HepG2 (cell line): Measurements from ENCODE around the gene OGG1. TPM values are rescaled to one million over a fixed set of nuclear protein-coding genes. Genes with fewer than 3 reads are reported as not detected.

Source experiments
- DR1 ChIP-seq: sonication (generic); formaldehyde crosslinking; IDR thresholded peaks from 2 replicates; pipeline ENCODE4 v1.8.0; 2021; ENCODE audit warnings: mild to moderate bottlenecking, missing genetic modification reagents, inconsistent platforms
- NR2C2 ChIP-seq: sonication (generic); formaldehyde crosslinking; IDR thresholded peaks from 2 replicates; pipeline ENCODE4 v1.4.0; 2020; ENCODE audit warnings: missing genetic modification reagents, mild to moderate bottlenecking, moderate library complexity, borderline replicate concordance
- NR2F6 ChIP-seq, 2 experiments: IDR thresholded peaks; 2 replicates each; pipeline ENCODE4 v1.6.1; 2016; ENCODE audit warnings: antibody characterized with exemption in 1 of 2, mild to moderate bottlenecking in 1 of 2
- ZNF124 ChIP-seq: sonication (generic); formaldehyde crosslinking; IDR thresholded peaks from 2 replicates; pipeline ENCODE4 v1.4.0; 2020; ENCODE audit warnings: missing genetic modification reagents
- ZNF224 ChIP-seq: sonication (generic); formaldehyde crosslinking; IDR thresholded peaks from 2 replicates; pipeline ENCODE4 v1.5.0; 2020; ENCODE audit warnings: mild to moderate bottlenecking, missing genetic modification reagents
- ZNF333 ChIP-seq: sonication (generic); formaldehyde crosslinking; IDR thresholded peaks from 2 replicates; pipeline ENCODE4 v1.4.0; 2020; ENCODE audit warnings: mild to moderate bottlenecking, missing genetic modification reagents, borderline replicate concordance
- ZNF589 ChIP-seq: sonication (generic); formaldehyde crosslinking; conservative IDR thresholded peaks from 2 replicates; pipeline ENCODE4 v1.8.0; 2022; ENCODE audit warnings: mild to moderate bottlenecking, moderate library complexity, missing genetic modification reagents
- ZNF7 ChIP-seq: IDR thresholded peaks from 2 replicates; pipeline ENCODE4 v1.6.1; 2016; ENCODE audit warnings: missing biosample characterization, missing genetic modification reagents
- polyA plus RNA-seq, 8 experiments: library from polyadenylated mRNA; depleted of rRNA in 3 of 8; stranded (reverse) in 7 of 8; unstranded in 1 of 8; fragments of >200 nt; fragmentation: Illumina TruSeq in 4 of 8; extraction: Trizol in 4 of 8; gene quantifications; 2 replicates each; pipeline versions ENCODE4 v1.2.1 to v1.2.3, GENCODE V29; 2011 to 2016; ENCODE audit warnings: low read depth in 4 of 8, missing spikeins in 1 of 8, mixed read lengths in 1 of 8; ENCODE audit not compliant: insufficient read depth in 1 of 8
- total RNA-seq, 5 experiments: library from RNA; depleted of rRNA; stranded (reverse); fragments of >200 nt; fragmentation: Illumina TruSeq; extraction: Trizol; gene quantifications; 2 replicates each; pipeline ENCODE4 v1.2.3, GENCODE V29; 2016; ENCODE audit warnings: low read depth in 1 of 5
- TF ChIP-seq, protein P1 (sequence below): sonication (generic); formaldehyde crosslinking; conservative IDR thresholded peaks from 2 replicates; pipeline ENCODE4 v1.8.0; 2022; ENCODE audit warnings: low read depth, missing genetic modification reagents
- TF ChIP-seq, protein P2 (sequence below): sonication (generic); formaldehyde crosslinking; IDR thresholded peaks from 2 replicates; pipeline ENCODE4 v1.4.0; 2020; ENCODE audit warnings: mild to moderate bottlenecking, missing genetic modification reagents
- TF ChIP-seq, protein P3 (sequence below): sonication (generic); formaldehyde crosslinking; IDR thresholded peaks from 2 replicates; pipeline ENCODE4 v1.8.0; 2022; ENCODE audit warnings: mild to moderate bottlenecking, missing genetic modification reagents
- TF ChIP-seq, protein P4 (sequence below): sonication (generic); formaldehyde crosslinking; IDR thresholded peaks from 2 replicates; pipeline ENCODE4 v1.5.1; 2020; ENCODE audit warnings: mild to moderate bottlenecking, missing genetic modification reagents, moderate library complexity
- TF ChIP-seq, protein P5 (sequence below), 2 experiments: sonication (generic) in 1 of 2; formaldehyde crosslinking in 1 of 2; IDR thresholded peaks; 2 replicates each; pipeline versions ENCODE4 v1.5.1 to v1.6.1; 2011 to 2020; ENCODE audit warnings: borderline replicate concordance in 1 of 2, low read depth in 1 of 2, low read length in 1 of 2, mild to moderate bottlenecking in 1 of 2, missing genetic modification reagents in 1 of 2, moderate library complexity in 1 of 2

OGG1 gene
- total and polyA plus RNA-seq, 2 of the 13 experiments (the other 11 are each of a cell fraction or from before 2014, with no cell fraction given), result 28.7 to 33.2 TPM

DNA sequence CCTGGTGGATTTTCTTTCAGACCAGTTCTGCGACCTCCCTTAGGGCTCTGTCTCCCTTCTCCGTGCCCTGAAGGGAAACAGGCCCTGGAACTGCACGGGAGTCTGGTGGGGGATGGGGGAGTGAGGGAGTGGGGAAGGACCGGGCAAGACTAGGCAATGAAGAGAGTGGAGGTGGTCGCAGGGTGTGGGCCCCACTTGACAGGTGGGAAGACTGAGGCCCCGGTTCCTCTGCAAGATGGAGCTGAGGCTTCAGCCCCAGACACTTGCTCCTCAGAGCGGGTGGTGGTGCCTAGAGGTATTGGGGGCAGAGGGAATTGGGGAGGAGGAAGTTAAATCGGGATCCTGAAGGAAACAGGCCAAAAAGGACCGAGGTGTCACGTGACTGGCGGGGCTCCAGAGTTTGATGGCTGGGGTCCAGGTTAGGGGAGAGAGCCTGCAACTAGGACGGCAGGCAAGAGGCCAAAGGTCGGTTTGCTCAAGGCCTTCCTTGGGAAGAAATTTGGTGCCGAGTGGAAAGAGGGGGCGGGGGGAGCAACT lies 20.6 kb downstream of the OGG1 start (continued):
- TF ChIP-seq ZNF333 (CRISPR knock-in tag) (no peak), ZNF7 (CRISPR knock-in tag) (no peak), ZNF589 (CRISPR knock-in tag) (no peak), NR2F6 (IDR thresholded peaks at IDR 0.05) (0 out of 2 replicates have a peak, but pooled peaks have one; percentile 41), NR2F6 (CRISPR knock-in tag; IDR thresholded peaks at IDR 0.05) (peak; percentile 29), NR2C2 (CRISPR knock-in tag) (no peak), ZNF224 (CRISPR knock-in tag) (0 out of 2 replicates have a peak, but pooled peaks have one; percentile 31), ZNF124 (CRISPR knock-in tag) (0 out of 2 replicates have a peak, but pooled peaks have one; percentile 2), DR1 (no peak)
- TF ChIP-seq, protein P1, sequence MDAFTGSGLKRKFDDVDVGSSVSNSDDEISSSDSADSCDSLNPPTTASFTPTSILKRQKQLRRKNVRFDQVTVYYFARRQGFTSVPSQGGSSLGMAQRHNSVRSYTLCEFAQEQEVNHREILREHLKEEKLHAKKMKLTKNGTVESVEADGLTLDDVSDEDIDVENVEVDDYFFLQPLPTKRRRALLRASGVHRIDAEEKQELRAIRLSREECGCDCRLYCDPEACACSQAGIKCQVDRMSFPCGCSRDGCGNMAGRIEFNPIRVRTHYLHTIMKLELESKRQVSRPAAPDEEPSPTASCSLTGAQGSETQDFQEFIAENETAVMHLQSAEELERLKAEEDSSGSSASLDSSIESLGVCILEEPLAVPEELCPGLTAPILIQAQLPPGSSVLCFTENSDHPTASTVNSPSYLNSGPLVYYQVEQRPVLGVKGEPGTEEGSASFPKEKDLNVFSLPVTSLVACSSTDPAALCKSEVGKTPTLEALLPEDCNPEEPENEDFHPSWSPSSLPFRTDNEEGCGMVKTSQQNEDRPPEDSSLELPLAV (CRISPR knock-in tag), result no peak
- TF ChIP-seq, protein P2, sequence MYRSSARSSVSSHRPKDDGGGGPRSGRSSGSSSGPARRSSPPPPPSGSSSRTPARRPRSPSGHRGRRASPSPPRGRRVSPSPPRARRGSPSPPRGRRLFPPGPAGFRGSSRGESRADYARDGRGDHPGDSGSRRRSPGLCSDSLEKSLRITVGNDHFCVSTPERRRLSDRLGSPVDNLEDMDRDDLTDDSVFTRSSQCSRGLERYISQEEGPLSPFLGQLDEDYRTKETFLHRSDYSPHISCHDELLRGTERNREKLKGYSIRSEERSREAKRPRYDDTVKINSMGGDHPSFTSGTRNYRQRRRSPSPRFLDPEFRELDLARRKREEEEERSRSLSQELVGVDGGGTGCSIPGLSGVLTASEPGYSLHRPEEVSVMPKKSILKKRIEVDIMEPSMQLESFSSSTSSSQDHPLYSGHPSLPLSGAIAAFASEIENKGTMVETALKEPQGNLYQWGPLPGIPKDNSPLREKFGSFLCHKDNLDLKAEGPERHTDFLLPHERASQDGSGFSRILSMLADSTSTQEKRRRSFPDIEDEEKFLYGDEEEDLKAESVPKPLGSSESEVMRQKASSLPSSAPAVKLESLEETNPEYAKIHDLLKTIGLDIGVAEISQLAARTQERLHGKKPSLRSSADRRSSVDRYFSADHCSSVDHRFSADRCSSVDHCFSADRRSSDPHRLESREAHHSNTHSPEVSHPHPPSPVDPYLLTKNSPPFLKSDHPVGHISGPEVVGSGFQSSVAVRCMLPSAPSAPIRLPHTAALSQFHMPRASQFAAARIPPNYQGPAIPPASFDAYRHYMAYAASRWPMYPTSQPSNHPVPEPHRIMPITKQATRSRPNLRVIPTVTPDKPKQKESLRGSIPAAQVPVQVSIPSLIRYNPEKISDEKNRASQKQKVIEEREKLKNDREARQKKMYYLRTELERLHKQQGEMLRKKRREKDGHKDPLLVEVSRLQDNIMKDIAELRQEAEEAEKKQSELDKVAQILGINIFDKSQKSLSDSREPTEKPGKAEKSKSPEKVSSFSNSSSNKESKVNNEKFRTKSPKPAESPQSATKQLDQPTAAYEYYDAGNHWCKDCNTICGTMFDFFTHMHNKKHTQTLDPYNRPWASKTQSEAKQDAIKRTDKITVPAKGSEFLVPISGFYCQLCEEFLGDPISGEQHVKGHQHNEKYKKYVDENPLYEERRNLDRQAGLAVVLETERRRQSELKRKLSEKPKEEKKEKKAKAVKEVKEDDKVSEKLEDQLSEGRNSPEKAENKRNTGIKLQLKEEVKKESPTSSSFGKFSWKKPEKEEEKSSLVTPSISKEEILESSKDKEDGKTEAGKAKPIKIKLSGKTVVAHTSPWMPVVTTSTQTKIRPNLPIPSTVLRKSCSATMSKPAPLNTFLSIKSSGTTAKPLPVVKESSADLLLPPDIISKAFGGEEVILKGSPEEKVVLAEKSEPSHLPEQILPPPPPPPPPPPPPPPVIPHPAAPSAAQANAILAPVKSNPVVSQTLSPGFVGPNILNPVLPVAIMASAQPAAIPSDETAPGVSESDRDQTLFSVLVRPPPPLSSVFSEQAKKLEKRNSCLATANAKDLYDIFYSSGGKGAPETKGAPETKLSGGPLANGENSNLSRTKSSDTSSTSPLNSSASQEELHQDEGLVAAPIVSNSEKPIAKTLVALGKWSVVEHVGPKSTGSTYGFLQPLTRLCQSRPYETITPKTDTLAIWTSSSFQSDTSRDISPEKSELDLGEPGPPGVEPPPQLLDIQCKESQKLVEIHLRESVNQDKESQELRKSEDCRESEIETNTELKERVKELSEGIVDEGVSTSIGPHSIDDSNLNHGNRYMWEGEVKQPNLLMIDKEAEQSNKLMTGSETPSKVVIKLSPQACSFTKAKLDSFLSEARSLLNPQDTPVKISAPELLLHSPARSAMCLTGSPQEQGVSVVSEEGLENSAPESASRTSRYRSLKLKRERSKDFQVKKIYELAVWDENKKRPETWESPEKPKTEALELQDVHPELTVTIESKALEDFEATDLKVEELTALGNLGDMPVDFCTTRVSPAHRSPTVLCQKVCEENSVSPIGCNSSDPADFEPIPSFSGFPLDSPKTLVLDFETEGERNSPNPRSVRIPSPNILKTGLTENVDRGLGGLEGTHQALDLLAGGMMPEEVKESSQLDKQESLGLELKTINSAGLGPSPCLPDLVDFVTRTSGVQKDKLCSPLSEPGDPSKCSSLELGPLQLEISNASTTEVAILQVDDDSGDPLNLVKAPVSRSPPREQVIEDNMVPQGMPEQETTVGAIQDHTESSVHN, result no peak
- TF ChIP-seq, protein P3, sequence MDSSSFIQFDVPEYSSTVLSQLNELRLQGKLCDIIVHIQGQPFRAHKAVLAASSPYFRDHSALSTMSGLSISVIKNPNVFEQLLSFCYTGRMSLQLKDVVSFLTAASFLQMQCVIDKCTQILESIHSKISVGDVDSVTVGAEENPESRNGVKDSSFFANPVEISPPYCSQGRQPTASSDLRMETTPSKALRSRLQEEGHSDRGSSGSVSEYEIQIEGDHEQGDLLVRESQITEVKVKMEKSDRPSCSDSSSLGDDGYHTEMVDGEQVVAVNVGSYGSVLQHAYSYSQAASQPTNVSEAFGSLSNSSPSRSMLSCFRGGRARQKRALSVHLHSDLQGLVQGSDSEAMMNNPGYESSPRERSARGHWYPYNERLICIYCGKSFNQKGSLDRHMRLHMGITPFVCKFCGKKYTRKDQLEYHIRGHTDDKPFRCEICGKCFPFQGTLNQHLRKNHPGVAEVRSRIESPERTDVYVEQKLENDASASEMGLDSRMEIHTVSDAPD, result no peak
- TF ChIP-seq, protein P4, sequence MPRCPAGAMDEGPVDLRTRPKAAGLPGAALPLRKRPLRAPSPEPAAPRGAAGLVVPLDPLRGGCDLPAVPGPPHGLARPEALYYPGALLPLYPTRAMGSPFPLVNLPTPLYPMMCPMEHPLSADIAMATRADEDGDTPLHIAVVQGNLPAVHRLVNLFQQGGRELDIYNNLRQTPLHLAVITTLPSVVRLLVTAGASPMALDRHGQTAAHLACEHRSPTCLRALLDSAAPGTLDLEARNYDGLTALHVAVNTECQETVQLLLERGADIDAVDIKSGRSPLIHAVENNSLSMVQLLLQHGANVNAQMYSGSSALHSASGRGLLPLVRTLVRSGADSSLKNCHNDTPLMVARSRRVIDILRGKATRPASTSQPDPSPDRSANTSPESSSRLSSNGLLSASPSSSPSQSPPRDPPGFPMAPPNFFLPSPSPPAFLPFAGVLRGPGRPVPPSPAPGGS (CRISPR knock-in tag), result no peak
- TF ChIP-seq, protein P5, sequence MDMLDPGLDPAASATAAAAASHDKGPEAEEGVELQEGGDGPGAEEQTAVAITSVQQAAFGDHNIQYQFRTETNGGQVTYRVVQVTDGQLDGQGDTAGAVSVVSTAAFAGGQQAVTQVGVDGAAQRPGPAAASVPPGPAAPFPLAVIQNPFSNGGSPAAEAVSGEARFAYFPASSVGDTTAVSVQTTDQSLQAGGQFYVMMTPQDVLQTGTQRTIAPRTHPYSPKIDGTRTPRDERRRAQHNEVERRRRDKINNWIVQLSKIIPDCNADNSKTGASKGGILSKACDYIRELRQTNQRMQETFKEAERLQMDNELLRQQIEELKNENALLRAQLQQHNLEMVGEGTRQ (IDR thresholded peaks at IDR 0.05; ENCODE audit: low read depth, low read length), result peak; percentile 94
- TF ChIP-seq, protein P5 (CRISPR knock-in tag; IDR thresholded peaks at IDR 0.05; ENCODE audit: borderline replicate concordance), result peak; percentile 92; the same call in 1 of the 2 replicates
